A549 (cell line): ENCODE data around the gene CMA1. TPM values are rescaled to one million over a fixed set of nuclear protein-coding genes. Genes with fewer than 3 reads are reported as not detected.
"Not testable (repeated sequence)": the region's sequence is repeated elsewhere in the genome, so short reads cannot be mapped to it uniquely, and the experiment has no call there.

ENCODE experiments used
- ATAC-seq, 2 experiments: fragments of 200-7000 bp in 1 of 2; fragments of >200 bp in 1 of 2; cut with Nextera tagmentation in 1 of 2; cut with Tn5 transposase in 1 of 2; 3 replicates each; pipeline versions ENCODE4 v1.8.0 to v1.9.1; 2018 to 2020; ENCODE audit warnings: mild to moderate bottlenecking in 1 of 2, moderate library complexity in 1 of 2
- CTCF ChIA-PET: fragments of 300-600 bp; sonication (Branson Sonifier 250); formaldehyde crosslinking; extraction: SDS; loops from one replicate; lab custom pipeline; 2021; ENCODE audit warnings: antibody characterized with exemption, inconsistent platforms; lab: Yijun Ruan, JAX
- POLR2A ChIA-PET: fragments of 350-600 bp; formaldehyde crosslinking; extraction: SDS; loops from one replicate; lab custom pipeline; 2021; ENCODE audit warnings: antibody characterized with exemption, inconsistent platforms; lab: Yijun Ruan, JAX
- DNase-seq, 2 experiments: peaks; one replicate each; pipeline versions ENCODE4 v3.0.0 to v3.0.0-alpha.2; 2011 to 2016; ENCODE audit warnings: low read depth in 1 of 2, low spot score in 1 of 2
- FAIRE-seq: peaks from 2 replicates; lab custom pipeline; 2011; peaks lifted over from hg19 to GRCh38; lab: Jason Lieb, UNC
- H3K27ac ChIP-seq, 2 experiments: fragments of >200 bp; sonication (Bioruptor Twin); formaldehyde crosslinking; 3 replicates each; pipeline ENCODE4 v1.5.1; 2016 to 2017
- H3K4me1 ChIP-seq: fragments of >200 bp; sonication (Bioruptor Twin); formaldehyde crosslinking; 3 replicates; pipeline ENCODE4 v1.6.1; 2016
- H3K4me2 ChIP-seq: fragments of >200 bp; sonication (Bioruptor Twin); formaldehyde crosslinking; 3 replicates; pipeline ENCODE4 v1.6.1; 2016
- H3K4me3 ChIP-seq: fragments of >200 bp; sonication (Bioruptor Twin); formaldehyde crosslinking; 3 replicates; pipeline ENCODE4 v1.5.1; 2016
- H3K9me3 ChIP-seq: fragments of >200 bp; sonication (Bioruptor Twin); formaldehyde crosslinking; 3 replicates; pipeline ENCODE4 v1.6.1; 2016
- BHLHE40 ChIP-seq: IDR thresholded peaks from 2 replicates; pipeline ENCODE4 v1.6.1; 2012; ENCODE audit warnings: low read depth, low read length, inconsistent platforms
- CBX8 ChIP-seq: fragments of 200-600 bp; sonication (generic); IDR thresholded peaks from 2 replicates; pipeline ENCODE4 v1.6.1; 2016
- EHF ChIP-seq: fragments of 250-450 bp; sonication (Bioruptor Pico); IDR thresholded peaks from 2 replicates; pipeline ENCODE4 v1.5.0; 2020; ENCODE audit warnings: mild to moderate bottlenecking
- EHMT2 ChIP-seq: fragments of 200-600 bp; sonication (generic); IDR thresholded peaks from 2 replicates; pipeline ENCODE4 v1.6.1; 2016; ENCODE audit warnings: antibody characterized with exemption, low read depth, mild to moderate bottlenecking, moderate library complexity
- EP300 ChIP-seq, 2 experiments: fragments of >200 bp; sonication (Bioruptor Twin); formaldehyde crosslinking; IDR thresholded peaks; 2 replicates in 1 of 2; 3 replicates in 1 of 2; pipeline ENCODE4 v1.6.1; 2016 to 2017
- FOSL2 ChIP-seq, 2 experiments: fragments of 450-650 bp in 1 of 2; fragments of >200 bp in 1 of 2; sonication (Bioruptor Twin) in 1 of 2; formaldehyde crosslinking; IDR thresholded peaks; 2 replicates each; pipeline versions ENCODE4 v1.5.0 to v1.6.1; 2016 to 2020; ENCODE audit warnings: mild to moderate bottlenecking in 1 of 2, moderate library complexity in 1 of 2
- HOXB13 ChIP-seq: fragments of 250-450 bp; sonication (Bioruptor Pico); IDR thresholded peaks from 2 replicates; pipeline ENCODE4 v1.5.0; 2020; ENCODE audit warnings: low read depth, mild to moderate bottlenecking, moderate library complexity
- HOXB5 ChIP-seq: fragments of 250-450 bp; sonication (Bioruptor Pico); IDR thresholded peaks from 2 replicates; pipeline ENCODE4 v1.5.0; 2020; ENCODE audit warnings: mild to moderate bottlenecking, moderate library complexity
- KDM5A ChIP-seq: fragments of 200-600 bp; sonication (generic); IDR thresholded peaks from 2 replicates; pipeline ENCODE4 v1.6.1; 2016; ENCODE audit warnings: antibody characterized with exemption, mild to moderate bottlenecking
- PHF8 ChIP-seq: fragments of 200-600 bp; sonication (generic); IDR thresholded peaks from 2 replicates; pipeline ENCODE4 v1.6.1; 2016; ENCODE audit warnings: low read depth, mild to moderate bottlenecking, antibody characterized with exemption, moderate library complexity, borderline replicate concordance
- RAD21 ChIP-seq, 2 experiments: fragments of >200 bp in 1 of 2; sonication (Bioruptor Twin) in 1 of 2; formaldehyde crosslinking in 1 of 2; IDR thresholded peaks in 1 of 2; conservative IDR thresholded peaks in 1 of 2; 2 replicates in 1 of 2; 3 replicates in 1 of 2; pipeline ENCODE4 v1.6.1; 2012 to 2018; ENCODE audit warnings: inconsistent platforms in 1 of 2
- RARB ChIP-seq: fragments of 250-450 bp; sonication (Bioruptor Pico); IDR thresholded peaks from 2 replicates; pipeline ENCODE4 v1.8.0; 2021; ENCODE audit warnings: mild to moderate bottlenecking, moderate library complexity
- RNF2 ChIP-seq: fragments of 200-600 bp; sonication (generic); IDR thresholded peaks from 2 replicates; pipeline ENCODE4 v1.6.1; 2016; ENCODE audit warnings: low read depth, mild to moderate bottlenecking, antibody characterized with exemption, moderate library complexity, borderline replicate concordance
- WGBS: methylation state at CpG from one replicate; pipeline ENCODE4 v1.1.6; 2017; ENCODE audit errors: missing lambda C conversion rate; 5-methylcytosine and 5-hydroxymethylcytosine counted together
- polyA plus RNA-seq, 4 experiments: library from polyadenylated mRNA; depleted of rRNA in 3 of 4; stranded (reverse); fragments of >200 nt; fragmentation: RNase III in 1 of 4; extraction: RNeasy Plus Mini Kit Qiagen cat#74134 plus additional on column Dnase treatment in 1 of 4; gene quantifications; 2 replicates in 3 of 4; 3 replicates in 1 of 4; pipeline ENCODE4 v1.2.3, GENCODE V29; 2011 to 2017
- TF ChIP-seq, protein P1 (sequence below): fragments of >200 bp; sonication (Bioruptor Twin); formaldehyde crosslinking; IDR thresholded peaks from 2 replicates; pipeline ENCODE4 v1.6.1; 2016
- TF ChIP-seq, protein P2 (sequence below): IDR thresholded peaks from 2 replicates; pipeline ENCODE4 v1.6.1; 2012
- TF ChIP-seq, protein P3 (sequence below): fragments of >200 bp; sonication (Bioruptor Twin); formaldehyde crosslinking; IDR thresholded peaks from 3 replicates; pipeline ENCODE4 v1.5.1; 2016

Gene CMA1
- polyA plus RNA-seq, 2 of the 4 experiments (the other 2 are of a cell fraction), result not detected

DNA sequence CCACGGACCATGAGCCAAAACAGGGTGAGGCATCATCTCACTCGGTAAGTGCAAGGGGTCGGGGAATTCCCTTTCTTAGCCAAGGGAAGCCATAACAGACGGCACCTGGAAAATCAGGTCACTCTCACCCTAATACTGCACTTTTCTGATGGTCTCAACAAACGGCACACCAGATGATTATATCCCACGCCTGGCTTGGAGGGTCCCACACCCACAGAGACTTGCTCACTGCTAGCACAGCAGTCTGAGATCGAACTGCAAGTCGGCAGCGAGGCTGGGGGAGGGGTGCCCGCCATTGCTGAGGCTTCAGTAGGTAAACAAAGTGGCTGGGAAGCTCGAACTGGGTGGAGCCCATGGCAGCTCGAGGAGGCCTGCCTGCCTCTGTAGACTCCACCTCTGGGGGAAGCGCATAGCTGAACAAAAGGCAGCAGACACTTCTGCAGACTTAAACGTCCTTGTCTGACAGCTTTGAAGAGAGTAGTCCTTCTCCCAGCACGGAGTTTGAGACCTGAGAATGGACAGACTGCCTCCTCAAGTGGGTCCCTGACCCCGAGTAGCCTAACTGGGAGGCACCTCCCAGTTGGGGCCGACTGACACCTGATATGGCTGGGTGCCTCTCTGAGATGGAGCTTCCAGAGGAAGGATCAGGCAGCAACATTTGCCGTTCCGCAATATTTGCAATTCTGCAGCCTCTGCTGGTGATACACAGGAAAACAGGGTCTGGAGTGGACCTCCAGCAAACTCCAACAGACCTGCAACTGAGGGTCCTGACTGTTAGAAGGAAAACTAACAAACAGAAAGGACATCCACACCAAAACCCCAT is 16.3 kb downstream of the CMA1 start:
- CTCF ChIA-PET, result interaction anchor here (1.3 to 1.6 kb wide), 2 partner anchors 10 to 11 kb away, joined by 3 read pairs; no protein-coding TSS in a partner anchor
- POLR2A ChIA-PET, H3K4me1 ChIP-seq, FAIRE-seq, H3K27ac ChIP-seq, H3K9me3 ChIP-seq, ATAC-seq, DNase-seq: not testable (repeated sequence)
- 4% methylated on average over 15 of the region's 19 CpGs for WGBS
- H3K4me2 ChIP-seq, result peak overlapping the region; percentile 59
- H3K4me3 ChIP-seq, result peak overlapping the region; percentile 33

DNA sequence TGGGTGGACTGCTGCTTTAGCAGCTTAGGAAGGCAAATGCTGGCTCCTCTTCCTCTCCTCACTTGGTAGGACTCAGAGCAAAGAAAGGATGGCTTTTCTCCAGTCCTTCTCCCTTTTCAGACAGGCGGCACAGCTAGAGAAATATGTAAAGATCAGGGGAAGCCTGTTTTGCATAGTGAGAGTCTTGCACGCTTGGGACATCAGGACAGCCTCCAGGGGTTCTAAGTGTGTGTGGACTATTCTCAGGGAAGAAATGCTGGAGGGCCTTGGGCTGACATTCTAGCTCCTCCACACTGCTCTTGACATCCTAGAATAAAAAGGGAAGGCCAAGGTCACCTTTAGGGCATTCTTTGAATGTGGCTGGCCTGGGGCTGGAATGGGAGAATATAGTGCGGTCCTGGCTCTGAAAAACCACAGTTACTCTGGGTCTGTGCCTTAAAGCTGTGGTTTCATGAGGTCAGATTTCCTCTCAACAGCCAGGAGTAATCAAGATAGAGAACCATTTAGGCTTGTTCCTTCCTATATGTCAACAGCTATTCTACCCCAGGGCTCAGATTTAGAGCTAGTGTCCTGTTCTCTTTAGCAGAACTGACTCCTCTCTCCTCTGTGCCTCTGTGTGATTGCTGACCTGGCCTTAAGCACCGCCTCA is 24.3 kb downstream of the CMA1 start:
- ChIA-PET POLR2A (no interaction called here), CTCF (interaction anchor here (0.9 kb wide), 1 partner anchor 12 kb away, joined by 4 read pairs; no protein-coding TSS in a partner anchor)
- ATAC-seq, result peak in 1 of 2 experiments; percentile 33; a peak in 1 of 6 replicates
- no peak for FAIRE-seq
- Histone ChIP-seq H3K4me1 (no peaks in the 10 kb centered on the region), H3K27ac (no peak overlapping the region), H3K4me3 (no peak overlapping the region), H3K4me2 (no peak overlapping the region), H3K9me3 (no peaks in the 10 kb centered on the region)
- no peak for TF ChIP-seq HOXB5 (CRISPR knock-in tag)
- no peak for TF ChIP-seq EHMT2
- TF ChIP-seq RNF2, result no peak
- no peak for TF ChIP-seq EP300 (IDR thresholded peaks at IDR 0.05)
- TF ChIP-seq HOXB13 (CRISPR knock-in tag), result no peak
- no peak for TF ChIP-seq EHF (CRISPR knock-in tag)
- no peak for TF ChIP-seq RARB (CRISPR knock-in tag)
- TF ChIP-seq PHF8, result no peak
- TF ChIP-seq, protein P1, sequence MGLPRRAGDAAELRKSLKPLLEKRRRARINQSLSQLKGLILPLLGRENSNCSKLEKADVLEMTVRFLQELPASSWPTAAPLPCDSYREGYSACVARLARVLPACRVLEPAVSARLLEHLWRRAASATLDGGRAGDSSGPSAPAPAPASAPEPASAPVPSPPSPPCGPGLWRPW, result no peak
- TF ChIP-seq BHLHE40, result no peak
- TF ChIP-seq KDM5A, result no peak
- DNase-seq, result no peak
- 40% methylated on average over 4 of the region's 4 CpGs for WGBS

DNA sequence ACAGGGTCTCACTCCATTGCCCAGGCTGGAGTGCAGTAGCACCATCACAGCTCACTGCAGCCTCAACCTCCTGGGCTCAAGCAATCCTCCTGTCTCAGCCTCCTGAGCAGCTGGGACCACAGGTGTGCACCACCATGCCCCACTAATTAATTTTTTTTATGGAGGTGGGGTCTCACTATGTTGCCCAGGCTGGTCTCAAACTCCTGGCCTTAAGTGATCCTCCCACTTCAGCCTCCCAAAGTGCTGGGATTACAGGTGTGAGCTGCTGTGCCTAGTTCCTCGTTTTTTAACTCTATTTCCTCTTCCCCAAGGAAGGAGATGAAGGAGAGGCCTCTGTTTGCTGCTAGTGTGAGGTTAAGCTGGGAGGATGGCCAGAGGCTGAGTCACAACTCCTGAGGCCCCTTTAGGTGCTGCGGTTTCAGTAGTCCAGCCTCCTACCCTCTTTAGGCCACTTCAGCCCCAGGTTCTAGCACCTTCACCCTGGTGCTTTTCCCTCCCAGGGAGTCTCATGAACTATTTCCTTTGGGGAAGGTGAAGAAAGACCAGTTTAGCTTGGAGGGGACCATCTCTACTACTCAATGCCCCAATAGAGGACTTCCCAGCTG is 25.3 kb downstream of the CMA1 start:
- peak in 1 of 2 experiments; percentile 44; a peak in 2 of 6 replicates for ATAC-seq
- POLR2A ChIA-PET, H3K9me3 ChIP-seq, H3K4me2 ChIP-seq, FAIRE-seq, H3K27ac ChIP-seq, H3K4me3 ChIP-seq, H3K4me1 ChIP-seq, CTCF ChIA-PET, DNase-seq: not testable (repeated sequence)
- WGBS, result 3% methylated on average over 2 of the region's 2 CpGs

DNA sequence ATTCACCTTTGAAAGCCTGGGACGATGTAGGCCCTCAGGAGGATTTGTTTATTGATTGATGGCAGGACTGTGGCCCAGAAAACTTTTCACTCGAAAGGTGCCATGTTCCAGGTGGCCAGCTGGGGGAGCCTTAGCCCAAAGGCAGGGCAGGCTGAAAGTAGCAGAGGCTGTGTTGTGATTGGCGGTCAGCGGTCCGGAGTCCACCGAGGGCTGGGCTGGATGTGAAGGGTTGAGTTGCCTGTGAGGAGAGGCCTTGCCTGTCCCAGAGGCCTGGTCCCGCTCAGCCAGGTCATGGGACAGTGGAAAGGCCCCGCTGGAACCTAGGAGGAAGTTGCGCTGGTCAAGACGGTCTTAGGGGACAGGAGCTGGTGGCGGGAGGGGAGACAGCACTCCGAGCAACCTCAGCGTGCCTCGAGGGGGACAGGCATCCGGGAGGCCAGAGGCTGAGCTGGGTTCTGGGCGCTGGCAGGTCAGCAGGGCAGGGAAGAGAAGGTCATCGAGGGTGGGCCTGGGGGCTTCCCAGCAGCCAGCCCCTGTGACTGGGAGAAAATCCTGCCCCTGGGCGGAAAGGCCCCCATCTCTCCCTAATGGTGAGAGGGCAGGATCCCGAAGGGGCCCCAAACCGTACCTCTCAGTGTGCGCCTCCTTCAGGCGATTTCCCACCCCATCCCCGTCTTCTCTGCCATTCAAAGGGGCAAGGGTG is 26.3 kb downstream of the CMA1 start:
- no peak overlapping the region for H3K4me3 ChIP-seq
- ATAC-seq, result peak; percentile 83 to 99; a peak in 5 of 6 replicates
- CTCF ChIA-PET, result interaction anchor here (1.1 kb wide), 1 partner anchor 9 kb away, joined by 3 read pairs; no protein-coding TSS in a partner anchor
- TF ChIP-seq, protein P2, sequence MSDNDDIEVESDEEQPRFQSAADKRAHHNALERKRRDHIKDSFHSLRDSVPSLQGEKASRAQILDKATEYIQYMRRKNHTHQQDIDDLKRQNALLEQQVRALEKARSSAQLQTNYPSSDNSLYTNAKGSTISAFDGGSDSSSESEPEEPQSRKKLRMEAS, result no peak
- TF ChIP-seq CBX8 (no peak), FOSL2 (IDR thresholded peaks at IDR 0.05) (no peak), FOSL2 (CRISPR knock-in tag; IDR thresholded peaks at IDR 0.05) (no peak), RAD21 (conservative IDR thresholded peaks at IDR 0.05 in 1 of 2, IDR thresholded peaks at IDR 0.05 in 1 of 2) (peak; percentile 43 to 67; a peak in 4 of 5 replicates)
- TF ChIP-seq, protein P3, sequence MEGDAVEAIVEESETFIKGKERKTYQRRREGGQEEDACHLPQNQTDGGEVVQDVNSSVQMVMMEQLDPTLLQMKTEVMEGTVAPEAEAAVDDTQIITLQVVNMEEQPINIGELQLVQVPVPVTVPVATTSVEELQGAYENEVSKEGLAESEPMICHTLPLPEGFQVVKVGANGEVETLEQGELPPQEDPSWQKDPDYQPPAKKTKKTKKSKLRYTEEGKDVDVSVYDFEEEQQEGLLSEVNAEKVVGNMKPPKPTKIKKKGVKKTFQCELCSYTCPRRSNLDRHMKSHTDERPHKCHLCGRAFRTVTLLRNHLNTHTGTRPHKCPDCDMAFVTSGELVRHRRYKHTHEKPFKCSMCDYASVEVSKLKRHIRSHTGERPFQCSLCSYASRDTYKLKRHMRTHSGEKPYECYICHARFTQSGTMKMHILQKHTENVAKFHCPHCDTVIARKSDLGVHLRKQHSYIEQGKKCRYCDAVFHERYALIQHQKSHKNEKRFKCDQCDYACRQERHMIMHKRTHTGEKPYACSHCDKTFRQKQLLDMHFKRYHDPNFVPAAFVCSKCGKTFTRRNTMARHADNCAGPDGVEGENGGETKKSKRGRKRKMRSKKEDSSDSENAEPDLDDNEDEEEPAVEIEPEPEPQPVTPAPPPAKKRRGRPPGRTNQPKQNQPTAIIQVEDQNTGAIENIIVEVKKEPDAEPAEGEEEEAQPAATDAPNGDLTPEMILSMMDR, result peak; percentile 45
- TF ChIP-seq, all 56 proteins: peak for 2
- POLR2A ChIA-PET, result no interaction called here
- DNase-seq (peak; percentile 65 to 80), FAIRE-seq (no peak)
- WGBS, result 51% methylated on average over 23 of the region's 23 CpGs
- H3K9me3 ChIP-seq, result no peaks in the 10 kb centered on the region
- peak overlapping the region; percentile 26; the same call in 1 of the 3 replicates for H3K4me2 ChIP-seq
- H3K27ac ChIP-seq, result no peak overlapping the region
- H3K4me1 ChIP-seq, result no peaks in the 10 kb centered on the region

DNA sequence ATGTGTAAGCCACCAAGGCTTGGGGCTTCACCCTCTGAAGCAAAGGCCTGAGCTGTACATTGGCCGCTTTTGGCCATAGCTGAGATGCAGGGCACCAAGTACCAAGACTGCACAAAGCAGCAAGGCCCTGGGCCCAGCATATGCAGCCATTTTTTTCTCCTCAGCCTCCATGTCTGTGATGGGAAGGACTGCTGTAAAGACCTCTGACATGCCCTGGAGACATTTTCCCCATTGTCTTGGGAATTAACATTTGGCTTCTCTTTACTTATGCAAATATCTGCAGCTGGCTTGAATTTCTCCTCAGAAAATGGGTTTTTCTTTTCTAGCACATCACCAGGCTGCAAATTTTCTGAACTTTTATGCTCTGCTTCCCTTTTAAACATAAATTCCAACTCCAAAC is 28.1 kb downstream of the CMA1 start:
- FAIRE-seq, H3K27ac ChIP-seq, POLR2A ChIA-PET, H3K4me2 ChIP-seq, H3K4me1 ChIP-seq, DNase-seq, ATAC-seq, H3K4me3 ChIP-seq, H3K9me3 ChIP-seq: not testable (repeated sequence)
- CTCF ChIA-PET, result interaction anchor here (0.5 kb wide), 1 partner anchor 24 kb away, joined by 3 read pairs; no protein-coding TSS in a partner anchor
- 0% methylated on average over 1 of the region's 1 CpG for WGBS
